ENCODE results near the gene PROM1. TPM values are rescaled to one million over a fixed set of nuclear protein-coding genes. Genes with fewer than 3 reads are reported as not detected.

Gene PROM1
- total and polyA plus RNA-seq, 2 of the 8 experiments (the other 6 are each of a cell fraction or from before 2014, with no cell fraction given), result 36.0 to 59.7 TPM

- H3K79me2 ChIP-seq (ENCODE audit: control insufficient read depth in 1 of 2, insufficient read depth in 2 of 2, low read length in 2 of 2), result no peaks in the 10 kb centered on the region
- H2BK120ac ChIP-seq (replicated peaks; ENCODE audit: low read depth, low read length), result no peak overlapping the region
- no peaks in the 10 kb centered on the region for H3K79me1 ChIP-seq (ENCODE audit: low read depth, low read length)
- no peak overlapping the region for H3K23ac ChIP-seq (ENCODE audit: insufficient read length)
- no peak overlapping the region for H3K9ac ChIP-seq (replicated peaks in 1 of 4; ENCODE audit: extremely low read depth in 1 of 4, low read depth in 3 of 4, low read length in 3 of 4)
- H3K9me3 ChIP-seq (ENCODE audit: insufficient read depth in 2 of 2, low read depth in 1 of 2, low read length in 1 of 2), result no peaks in the 10 kb centered on the region
- H2BK5ac ChIP-seq (ENCODE audit: low read depth, low read length), result no peak overlapping the region
- H3K14ac ChIP-seq (ENCODE audit: insufficient read length), result no peak overlapping the region
- H2BK15ac ChIP-seq (ENCODE audit: low read length), result no peak overlapping the region
- H3K27me3 ChIP-seq (replicated peaks in 1 of 4; ENCODE audit: control insufficient read depth in 3 of 4, extremely low read depth in 1 of 4, insufficient read depth in 3 of 4, low read length in 3 of 4), result no peaks in the 10 kb centered on the region
- H4K8ac ChIP-seq (ENCODE audit: extremely low read depth, insufficient read depth, low read length), result no peak overlapping the region
- CTCF ChIA-PET (ENCODE audit: partially characterized antibody), result interaction anchor here (1.4 to 2.7 kb wide), 3 partner anchors 10 to 39 kb away, joined by 4 to 16 read pairs (median 8); no protein-coding TSS in a partner anchor
- H4K20me1 ChIP-seq (replicated peaks in 1 of 2; ENCODE audit: control insufficient read depth in 1 of 2, insufficient read depth in 2 of 2, low read length in 2 of 2), result no peaks in the 10 kb centered on the region
- POLR2A ChIA-PET (ENCODE audit: partially characterized antibody), result no interaction called here
- H2AFZ ChIP-seq (ENCODE audit: low read length), result no peak overlapping the region
- H3K36me3 ChIP-seq (ENCODE audit: control insufficient read depth in 2 of 4, insufficient read depth in 4 of 4, low read length in 3 of 4), result no peaks in the 10 kb centered on the region
- H2BK20ac ChIP-seq (ENCODE audit: low read length), result no peak overlapping the region
- no peak overlapping the region for H3K27ac ChIP-seq (ENCODE audit: low read depth, low read length)
- no peak overlapping the region for H3K56ac ChIP-seq (replicated peaks; ENCODE audit: insufficient read length, low read depth, low read length)
- no peak overlapping the region for H3K18ac ChIP-seq (ENCODE audit: extremely low read depth, low read length)
- WGBS, 2 experiments (ENCODE audit: extremely low coverage in 1 of 2, insufficient coverage in 1 of 2, insufficient read length in 1 of 2, insufficient replicate concordance in 2 of 2, low coverage in 1 of 2, low lambda C conversion rate in 2 of 2, missing lambda C conversion rate in 1 of 2), result 86% methylated on average over 5 of the region's 5 CpGs; no CpG with 5 or more reads in 1 of the 2 experiments
- H2BK12ac ChIP-seq (ENCODE audit: low read depth, low read length), result no peak overlapping the region
- no peak for DNase-seq (ENCODE audit: low read depth in 1 of 2, low spot score in 2 of 2)
- FAIRE-seq, result no peak
- H3K4me3 ChIP-seq (ENCODE audit: extremely low read depth in 1 of 4, insufficient read depth in 2 of 4, low read depth in 3 of 4, low read length in 4 of 4), result no peak overlapping the region
- H3K4me2 ChIP-seq (ENCODE audit: insufficient read depth in 1 of 2, low read depth in 2 of 2, low read length in 2 of 2), result no peak overlapping the region
- TF ChIP-seq FOSL1 (IDR thresholded peaks at IDR 0.05; ENCODE audit: insufficient read depth, low read depth, low read length) (no peak), SP4 (IDR thresholded peaks at IDR 0.05; ENCODE audit: low read length) (no peak), EGR1 (IDR thresholded peaks at IDR 0.05; ENCODE audit: borderline replicate concordance, low read depth, low read length) (no peak), E2F6 (IDR thresholded peaks at IDR 0.05) (no peak), PHF8 (conservative IDR thresholded peaks at IDR 0.05; ENCODE audit: low read depth, low read length) (no peak), RAD21 (IDR thresholded peaks at IDR 0.05 in 1 of 2, conservative IDR thresholded peaks at IDR 0.05 in 1 of 2; ENCODE audit: low read depth in 2 of 2, low read length in 2 of 2) (no peak), SIX5 (IDR thresholded peaks at IDR 0.05; ENCODE audit: low read depth, low read length) (no peak), RFX5 (IDR thresholded peaks at IDR 0.05; ENCODE audit: borderline replicate concordance, low read depth, low read length) (no peak), BACH1 (IDR thresholded peaks at IDR 0.05; ENCODE audit: low read length) (no peak), CEBPB (IDR thresholded peaks at IDR 0.05; ENCODE audit: low read depth, low read length) (no peak), KDM5A (IDR thresholded peaks at IDR 0.05; ENCODE audit: low read length) (no peak), ZNF274 (IDR thresholded peaks at IDR 0.05; ENCODE audit: borderline replicate concordance, extremely low read depth, low read length) (no peak), CBX5 (IDR thresholded peaks at IDR 0.05; ENCODE audit: low read depth, low read length) (no peak), POU5F1 (IDR thresholded peaks at IDR 0.05; ENCODE audit: low read depth, low read length) (no peak)
- no peaks in the 10 kb centered on the region for H3K23me2 ChIP-seq (ENCODE audit: low read depth, low read length)
- no peak overlapping the region for H2AK5ac ChIP-seq (ENCODE audit: low read depth, low read length)
- no peaks in the 10 kb centered on the region for H3K4me1 ChIP-seq (replicated peaks in 1 of 4; ENCODE audit: control insufficient read depth in 3 of 4, insufficient read depth in 4 of 4, low read length in 3 of 4)
- no peak overlapping the region for H3K4ac ChIP-seq (replicated peaks; ENCODE audit: insufficient read length, low read depth, low read length)
- H4K91ac ChIP-seq (replicated peaks; ENCODE audit: insufficient read length, low read length), result no peak overlapping the region
- no peak overlapping the region for H4K5ac ChIP-seq (ENCODE audit: insufficient read length, low read depth, low read length)
Observed at GRCh38 chr4:16117164-16117563, 33.3 kb upstream of the PROM1 start.

Data from H1 (cell line).